ENCODE data around the gene C10orf67. TPM values are rescaled to one million over a fixed set of nuclear protein-coding genes. Genes with fewer than 3 reads are reported as not detected.
A peak's percentile ranks its signal among the peaks of the same experiment; 100 is the strongest.
"Not testable (repeated sequence)": the region's sequence is repeated elsewhere in the genome, so short reads cannot be mapped to it uniquely, and the experiment has no call there.

C10orf67 gene
- total and polyA plus RNA-seq, 5 donors from 2014 or later: 0.31 to 0.74 (median 0.48) TPM; not detected in 1

DNA sequence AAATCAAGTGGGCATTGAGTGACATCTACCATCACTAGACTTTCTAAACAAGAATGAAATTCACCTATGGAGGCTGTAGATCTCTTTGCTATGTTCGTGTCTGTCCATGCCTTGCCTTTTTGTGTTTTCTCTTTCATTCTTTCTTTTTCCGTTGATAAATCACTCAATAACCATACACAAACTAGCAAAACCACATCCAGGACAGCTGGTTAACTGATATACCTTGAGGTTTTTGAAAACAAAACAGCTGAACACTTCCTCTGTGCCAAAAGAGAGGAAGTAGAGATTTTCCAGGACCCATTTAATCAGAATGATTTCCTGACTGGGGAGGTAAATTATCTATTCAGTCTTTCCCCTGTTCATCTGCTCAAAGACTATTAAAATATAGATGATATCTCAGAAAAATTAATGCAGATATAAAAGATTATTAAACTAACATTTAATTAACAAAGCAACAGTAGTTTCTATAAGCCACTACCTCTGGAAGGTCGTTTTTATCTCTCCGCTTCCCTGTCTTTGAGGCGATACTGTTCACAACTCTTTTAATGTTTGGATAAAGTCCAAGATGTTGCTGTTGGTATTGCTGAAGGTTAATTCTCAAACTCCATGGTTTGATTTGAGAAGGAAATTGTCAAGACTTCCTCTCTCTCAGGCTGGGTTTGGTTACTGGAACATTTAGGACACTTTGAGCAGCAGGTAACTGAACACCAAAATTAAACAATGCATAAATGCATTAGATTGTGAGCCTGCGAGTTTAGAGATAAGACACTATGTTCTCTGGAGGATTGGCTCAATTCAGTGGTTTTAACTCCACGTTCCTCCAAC, 24.4 kb upstream of the C10orf67 start:
- H3K9me3 Mint-ChIP-seq: peaks cover 0 to 2% (median 0%) of the 10 kb centered on the region in 7 donors
- no peaks in the 10 kb centered on the region for H3K27me3 Mint-ChIP-seq
- H3K4me1 Mint-ChIP-seq: peaks cover 19 to 64% (median 54%) of the 10 kb centered on the region in 4 donors
- Histone ChIP-seq H3K9me3 (ENCODE audit: control insufficient read depth in 2 of 2, low read length in 2 of 2) (no peaks in the 10 kb centered on the region), H3K4me3 (ENCODE audit: low read depth, low read length) (peak overlapping the region; percentile 78), H3K27ac (ENCODE audit: insufficient read depth, low read length, poor library complexity, severe bottlenecking) (peak overlapping the region; percentile 58), H3K4me1 (ENCODE audit: control insufficient read depth, insufficient read depth, low read length, poor library complexity, severe bottlenecking) (peaks cover 48% of the 10 kb centered on the region), H3K27me3 (ENCODE audit: control insufficient read depth, insufficient read depth, low read length) (no peaks in the 10 kb centered on the region), H3K36me3 (ENCODE audit: control insufficient read depth, insufficient read depth, low read length) (no peaks in the 10 kb centered on the region)
- H3K27ac Mint-ChIP-seq: peak overlapping the region; percentile 53 to 66 (median 60)
- DNase-seq (peak in 2 of 3 donors; percentile 40 to 86), ATAC-seq (ENCODE audit: low read depth in 2 of 2) (peak; percentile 46 to 69)
- no peaks in the 10 kb centered on the region for H3K36me3 Mint-ChIP-seq
- peak overlapping the region; percentile 68 to 92 (median 72) for H3K4me3 Mint-ChIP-seq

DNA sequence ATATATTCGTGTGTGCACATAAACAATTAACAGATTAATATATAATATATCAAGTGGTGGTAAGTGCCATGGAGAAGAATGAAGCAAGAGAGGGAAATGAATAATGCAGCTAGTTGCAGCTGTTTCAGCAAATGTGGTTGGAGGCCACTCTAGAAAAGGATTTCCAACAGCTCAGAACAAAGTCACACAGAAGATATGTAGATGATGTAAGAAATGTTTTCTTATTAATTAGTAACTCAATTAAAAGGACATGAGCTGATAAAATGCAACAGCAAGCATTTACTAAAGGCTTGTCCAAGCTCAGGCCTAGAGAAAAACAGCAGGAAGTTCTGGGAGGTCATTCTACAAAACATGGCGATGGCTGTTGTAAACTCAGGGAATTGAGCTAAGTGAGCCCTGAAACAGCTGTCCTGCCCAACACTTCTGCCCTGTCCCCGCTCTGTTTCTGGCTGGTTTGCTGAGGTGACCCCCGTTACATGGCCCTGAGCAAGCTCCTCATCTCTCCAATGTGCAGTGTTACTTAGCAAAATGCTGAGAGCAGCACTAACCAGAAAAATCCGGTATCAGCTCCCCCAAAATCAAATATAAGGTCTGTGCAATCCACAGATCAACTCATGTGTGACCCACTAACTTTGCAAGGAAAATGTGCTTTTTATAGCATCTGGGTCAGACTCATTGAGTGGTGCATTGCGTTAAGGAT, 23.4 kb upstream of the C10orf67 start:
- Histone ChIP-seq H3K27me3 (ENCODE audit: control insufficient read depth, insufficient read depth, low read length) (no peaks in the 10 kb centered on the region), H3K4me1 (ENCODE audit: control insufficient read depth, insufficient read depth, low read length, poor library complexity, severe bottlenecking) (peaks cover 58% of the 10 kb centered on the region), H3K4me3 (ENCODE audit: low read depth, low read length) (peak overlapping the region; percentile 78), H3K36me3 (ENCODE audit: control insufficient read depth, insufficient read depth, low read length) (no peaks in the 10 kb centered on the region), H3K27ac (ENCODE audit: insufficient read depth, low read length, poor library complexity, severe bottlenecking) (peak overlapping the region; percentile 58), H3K9me3 (ENCODE audit: control insufficient read depth in 2 of 2, low read length in 2 of 2) (no peaks in the 10 kb centered on the region)
- H3K27ac Mint-ChIP-seq: peak overlapping the region; percentile 1 to 66 (median 53)
- peaks cover 25 to 73% (median 58%) of the 10 kb centered on the region in 4 donors for H3K4me1 Mint-ChIP-seq
- DNase-seq: peak in 1 of 3 donors; percentile 29
- H3K27me3 Mint-ChIP-seq: no peaks in the 10 kb centered on the region
- H3K9me3 Mint-ChIP-seq: peaks cover 0 to 2% (median 0%) of the 10 kb centered on the region in 7 donors
- peak overlapping the region; percentile 68 to 92 (median 72) for H3K4me3 Mint-ChIP-seq
- no peak for ATAC-seq (ENCODE audit: low read depth in 2 of 2)
- no peaks in the 10 kb centered on the region for H3K36me3 Mint-ChIP-seq

DNA sequence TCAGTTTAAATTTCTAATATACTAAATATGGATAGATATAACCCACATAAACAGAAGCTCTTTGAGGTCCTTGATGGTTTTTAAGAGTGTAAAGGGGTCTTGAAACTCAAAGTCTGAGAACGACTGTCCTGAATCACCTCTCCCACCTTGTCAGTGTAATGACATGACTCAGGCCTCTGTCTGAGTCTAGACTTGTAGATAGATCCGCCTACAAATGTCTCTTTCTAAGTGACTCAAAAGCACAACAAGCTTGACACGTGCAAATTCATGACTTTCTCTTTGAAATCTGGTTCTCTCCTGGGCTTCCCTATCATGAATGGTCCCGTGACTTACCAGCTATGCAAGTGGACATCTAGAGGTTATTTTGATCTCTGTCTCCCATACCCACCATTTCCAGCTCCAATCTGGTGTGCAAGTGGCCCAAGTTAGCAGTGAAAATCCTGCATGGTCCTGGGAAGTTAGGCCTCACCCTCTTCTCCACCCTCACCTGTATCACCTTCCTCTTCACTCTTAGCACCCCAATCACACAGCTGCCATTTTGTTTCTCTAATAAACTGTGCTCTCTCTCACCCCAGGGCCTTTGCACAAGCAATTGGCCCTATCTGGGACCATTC, 20.9 kb upstream of the C10orf67 start:
- H3K27ac Mint-ChIP-seq: peak overlapping the region; percentile 65 to 96 (median 89)
- H3K4me1 ChIP-seq (ENCODE audit: control insufficient read depth, insufficient read depth, low read length, poor library complexity, severe bottlenecking): peaks cover 67% of the 10 kb centered on the region

DNA sequence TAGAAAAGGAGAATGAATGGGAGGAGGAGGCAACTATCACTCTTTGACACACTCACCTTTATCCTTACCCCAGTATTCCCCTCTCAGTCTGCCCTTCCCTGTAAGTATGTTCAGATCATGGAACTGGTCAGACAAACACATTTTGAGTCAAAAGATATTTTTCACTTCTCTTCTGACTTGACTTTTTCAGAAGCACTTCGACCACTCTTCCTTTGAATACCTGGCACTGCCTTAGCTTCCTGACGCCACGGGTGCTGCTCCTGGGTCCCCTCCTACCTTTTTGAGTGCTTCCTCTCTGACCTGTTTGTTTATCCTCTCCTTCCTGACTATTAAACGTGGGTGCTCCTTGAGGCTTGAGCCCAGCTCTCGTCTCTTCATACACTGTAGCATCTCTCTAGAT, 19.8 kb upstream of the C10orf67 start:
- peak in 1 of 3 donors; percentile 20 for DNase-seq
- Histone ChIP-seq H3K36me3 (ENCODE audit: control insufficient read depth, insufficient read depth, low read length) (no peaks in the 10 kb centered on the region), H3K27ac (ENCODE audit: insufficient read depth, low read length, poor library complexity, severe bottlenecking) (peak overlapping the region; percentile 87), H3K4me1 (ENCODE audit: control insufficient read depth, insufficient read depth, low read length, poor library complexity, severe bottlenecking) (peaks cover 55% of the 10 kb centered on the region), H3K4me3 (ENCODE audit: low read depth, low read length) (peak overlapping the region; percentile 80), H3K27me3 (ENCODE audit: control insufficient read depth, insufficient read depth, low read length) (no peaks in the 10 kb centered on the region), H3K9me3 (ENCODE audit: control insufficient read depth in 2 of 2, low read length in 2 of 2) (no peaks in the 10 kb centered on the region)
- H3K9me3 Mint-ChIP-seq: peaks cover 0 to 2% (median 0%) of the 10 kb centered on the region in 7 donors
- peak overlapping the region; percentile 95 to 99 (median 96) for H3K27ac Mint-ChIP-seq
- H3K4me1 Mint-ChIP-seq: peaks cover 25 to 69% (median 56%) of the 10 kb centered on the region in 4 donors
- H3K4me3 Mint-ChIP-seq: peak overlapping the region in 3 of 4 donors; percentile 64 to 86 (median 84)
- no peaks in the 10 kb centered on the region for H3K27me3 Mint-ChIP-seq
- no peaks in the 10 kb centered on the region for H3K36me3 Mint-ChIP-seq
- no peak for ATAC-seq (ENCODE audit: low read depth in 2 of 2)

More for the DNA sequence above, 20.9 kb upstream of the C10orf67 start:
- H3K9me3 Mint-ChIP-seq; H3K9me3 ChIP-seq (ENCODE audit: control insufficient read depth in 2 of 2, low read length in 2 of 2); H3K27me3 ChIP-seq (ENCODE audit: control insufficient read depth, insufficient read depth, low read length); H3K4me3 ChIP-seq (ENCODE audit: low read depth, low read length); H3K27me3 Mint-ChIP-seq; H3K36me3 Mint-ChIP-seq; H3K36me3 ChIP-seq (ENCODE audit: control insufficient read depth, insufficient read depth, low read length): not testable (repeated sequence)
- ATAC-seq (ENCODE audit: low read depth in 2 of 2): peak; percentile 61 to 71
- H3K4me3 Mint-ChIP-seq: peak overlapping the region in 2 of 4 donors; percentile 34 to 93
- peak overlapping the region; percentile 87 for H3K27ac ChIP-seq (ENCODE audit: insufficient read depth, low read length, poor library complexity, severe bottlenecking)
- peak in 1 of 3 donors; percentile 74 for DNase-seq
- peaks cover 31 to 80% (median 65%) of the 10 kb centered on the region in 4 donors for H3K4me1 Mint-ChIP-seq

DNA sequence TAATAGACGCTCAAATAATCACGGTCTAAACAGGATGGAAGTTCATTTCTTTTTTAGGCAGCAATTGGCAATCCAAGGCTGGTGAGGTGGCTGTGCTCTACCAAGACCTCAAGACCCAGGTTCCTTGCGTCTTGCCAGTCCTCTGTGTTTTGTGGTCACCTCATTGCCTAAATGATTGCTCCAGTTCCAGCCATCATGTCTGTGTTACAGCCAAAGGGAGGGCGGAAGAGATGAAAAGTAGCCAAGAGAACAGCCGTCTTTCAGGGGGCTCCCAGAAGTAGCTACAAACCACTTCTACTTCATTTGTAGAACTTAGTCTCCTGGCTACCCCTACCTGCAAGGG, 19.2 kb upstream of the C10orf67 start:
- ATAC-seq (ENCODE audit: low read depth in 2 of 2): no peak
- peak overlapping the region; percentile 64 to 91 (median 85) for H3K4me3 Mint-ChIP-seq
- peaks cover 49% of the 10 kb centered on the region for H3K4me1 ChIP-seq (ENCODE audit: control insufficient read depth, insufficient read depth, low read length, poor library complexity, severe bottlenecking)
- H3K9me3 Mint-ChIP-seq: peaks cover 0 to 2% (median 0%) of the 10 kb centered on the region in 7 donors
- H3K36me3 Mint-ChIP-seq: no peaks in the 10 kb centered on the region
- no peaks in the 10 kb centered on the region for H3K27me3 Mint-ChIP-seq
- no peak for DNase-seq
- peak overlapping the region; percentile 80 for H3K4me3 ChIP-seq (ENCODE audit: low read depth, low read length)
- H3K36me3 ChIP-seq (ENCODE audit: control insufficient read depth, insufficient read depth, low read length): no peaks in the 10 kb centered on the region
- H3K27me3 ChIP-seq (ENCODE audit: control insufficient read depth, insufficient read depth, low read length): no peaks in the 10 kb centered on the region
- no peaks in the 10 kb centered on the region for H3K9me3 ChIP-seq (ENCODE audit: control insufficient read depth in 2 of 2, low read length in 2 of 2)
- peak overlapping the region; percentile 87 for H3K27ac ChIP-seq (ENCODE audit: insufficient read depth, low read length, poor library complexity, severe bottlenecking)
- H3K27ac Mint-ChIP-seq: peak overlapping the region; percentile 95 to 99 (median 96)
- peaks cover 19 to 63% (median 51%) of the 10 kb centered on the region in 4 donors for H3K4me1 Mint-ChIP-seq

DNA sequence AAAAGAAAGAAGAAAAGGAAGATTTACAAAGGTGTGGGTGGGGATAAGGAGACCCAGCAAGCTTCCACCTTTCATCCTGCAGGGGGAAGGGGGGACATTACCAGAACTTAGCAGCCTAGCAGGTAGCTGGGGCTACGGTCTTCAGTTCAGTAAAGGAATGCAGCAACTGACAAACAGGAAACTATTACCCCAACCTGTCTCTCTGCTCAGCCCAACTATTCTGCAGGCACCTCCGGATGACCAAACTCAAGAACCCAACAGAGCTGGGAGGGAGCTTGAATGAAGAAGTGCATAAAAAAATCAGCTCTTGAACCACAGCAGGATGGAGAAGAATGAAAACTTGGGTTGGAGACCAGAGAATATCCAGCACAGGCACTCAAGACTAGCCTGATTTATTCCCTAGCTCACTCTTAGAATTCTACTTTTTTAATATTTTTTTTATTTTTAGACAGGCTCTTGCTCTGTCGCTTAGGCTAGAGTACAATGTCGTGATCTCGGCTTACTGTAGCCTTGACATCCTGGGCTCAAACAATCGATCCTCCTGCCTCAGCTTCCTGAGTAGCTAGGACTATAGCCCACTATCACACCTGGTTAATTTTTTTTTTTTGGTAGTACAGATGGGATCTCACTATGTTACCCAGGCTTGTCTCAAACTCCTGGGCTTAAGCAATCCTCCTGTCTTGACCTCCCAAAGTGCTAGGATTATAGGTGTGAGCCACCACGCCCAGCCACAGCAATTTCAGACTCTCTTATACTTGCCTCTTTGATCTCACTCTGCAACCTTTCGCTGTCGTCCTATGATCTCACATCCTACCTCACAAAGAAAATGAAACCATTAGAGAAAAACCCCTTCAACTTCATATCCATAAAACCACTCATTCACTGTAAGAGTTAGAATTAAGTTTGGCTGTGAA, 18.5 kb upstream of the C10orf67 start:
- H3K4me3 Mint-ChIP-seq: peak overlapping the region; percentile 64 to 91 (median 85)
- no peaks in the 10 kb centered on the region for H3K36me3 ChIP-seq (ENCODE audit: control insufficient read depth, insufficient read depth, low read length)
- ATAC-seq (ENCODE audit: low read depth in 2 of 2): peak; percentile 77 to 82
- H3K4me1 Mint-ChIP-seq: peaks cover 13 to 56% (median 44%) of the 10 kb centered on the region in 4 donors
- no peaks in the 10 kb centered on the region for H3K27me3 Mint-ChIP-seq
- peaks cover 0 to 2% (median 0%) of the 10 kb centered on the region in 7 donors for H3K9me3 Mint-ChIP-seq
- H3K27ac Mint-ChIP-seq: peak overlapping the region; percentile 95 to 99 (median 96)
- peak overlapping the region; percentile 87 for H3K27ac ChIP-seq (ENCODE audit: insufficient read depth, low read length, poor library complexity, severe bottlenecking)
- H3K4me1 ChIP-seq (ENCODE audit: control insufficient read depth, insufficient read depth, low read length, poor library complexity, severe bottlenecking): peaks cover 43% of the 10 kb centered on the region
- peak overlapping the region; percentile 80 for H3K4me3 ChIP-seq (ENCODE audit: low read depth, low read length)
- peak; percentile 30 to 90 (median 75) for DNase-seq
- no peaks in the 10 kb centered on the region for H3K27me3 ChIP-seq (ENCODE audit: control insufficient read depth, insufficient read depth, low read length)
- H3K9me3 ChIP-seq (ENCODE audit: control insufficient read depth in 2 of 2, low read length in 2 of 2): no peaks in the 10 kb centered on the region
- no peaks in the 10 kb centered on the region for H3K36me3 Mint-ChIP-seq

All from CD4-positive, CD25-positive, alpha-beta regulatory T cell (primary cell).